ENCODE measurements around the gene FLAD1. TPM values are rescaled to one million over a fixed set of nuclear protein-coding genes. Genes with fewer than 3 reads are reported as not detected.

FLAD1 gene
- polyA plus RNA-seq, 3 donors = 26.1 to 34.1 (median 31.6) TPM

GRCh38 chr1:154996966-154997701, 14.0 kb downstream of the FLAD1 start:
- no peak for DNase-seq (ENCODE audit: extremely low read depth in 1 of 11, low read depth in 9 of 11, low spot score in 4 of 11)

GRCh38 chr1:154998201-154998780, 15.1 kb downstream of the FLAD1 start:
- no peak for DNase-seq (ENCODE audit: extremely low read depth in 1 of 11, low read depth in 9 of 11, low spot score in 4 of 11)

- peak in 2 of 11 donors; percentile 57 to 68 for DNase-seq (ENCODE audit: extremely low read depth in 1 of 11, low read depth in 9 of 11, low spot score in 4 of 11)
Measured at GRCh38 chr1:154998818-154999570, 15.8 kb downstream of the FLAD1 start.

- peak in 1 of 11 donors; percentile 29 for DNase-seq (ENCODE audit: extremely low read depth in 1 of 11, low read depth in 9 of 11, low spot score in 4 of 11)
Measured at GRCh38 chr1:154999571-155000410, 16.6 kb downstream of the FLAD1 start.

GRCh38 chr1:155000411-155000725, 17.2 kb downstream of the FLAD1 start:
- no peak for DNase-seq (ENCODE audit: extremely low read depth in 1 of 11, low read depth in 9 of 11, low spot score in 4 of 11)

GRCh38 chr1:155000726-155001424, 17.7 kb downstream of the FLAD1 start:
- DNase-seq (ENCODE audit: extremely low read depth in 1 of 11, low read depth in 9 of 11, low spot score in 4 of 11) = peak in 10 of 11 donors; percentile 86 to 95 (median 89)

GRCh38 chr1:155001425-155001674, 18.2 kb downstream of the FLAD1 start:
- DNase-seq (ENCODE audit: extremely low read depth in 1 of 11, low read depth in 9 of 11, low spot score in 4 of 11) = no peak

- DNase-seq (ENCODE audit: extremely low read depth in 1 of 11, low read depth in 9 of 11, low spot score in 4 of 11) = peak; percentile 94 to 99 (median 98)
Measured at GRCh38 chr1:155001675-155002463, 18.7 kb downstream of the FLAD1 start.

- no peak for DNase-seq (ENCODE audit: extremely low read depth in 1 of 11, low read depth in 9 of 11, low spot score in 4 of 11)
Measured at GRCh38 chr1:155002464-155003226, 19.5 kb downstream of the FLAD1 start, which contains the start of gene ZBTB7B. Gene ZBTB7B, plus strand, starts transcription at chr1:155002802. Its CDS starts 11,859 bp downstream, at chr1:155014661.

GRCh38 chr1:155003227-155003765, 20.2 kb downstream of the FLAD1 start:
- DNase-seq (ENCODE audit: extremely low read depth in 1 of 11, low read depth in 9 of 11, low spot score in 4 of 11) = peak in 1 of 11 donors; percentile 18

GRCh38 chr1:155003766-155004351, 20.7 kb downstream of the FLAD1 start:
- DNase-seq (ENCODE audit: extremely low read depth in 1 of 11, low read depth in 9 of 11, low spot score in 4 of 11) = peak in 1 of 11 donors; percentile 33

- no peak for DNase-seq (ENCODE audit: extremely low read depth in 1 of 11, low read depth in 9 of 11, low spot score in 4 of 11)
Measured at GRCh38 chr1:155004352-155005075, 21.4 kb downstream of the FLAD1 start.

GRCh38 chr1:155005076-155006011, 22.2 kb downstream of the FLAD1 start:
- no peak for DNase-seq (ENCODE audit: extremely low read depth in 1 of 11, low read depth in 9 of 11, low spot score in 4 of 11)

- no peak for DNase-seq (ENCODE audit: extremely low read depth in 1 of 11, low read depth in 9 of 11, low spot score in 4 of 11)
Measured at GRCh38 chr1:155006601-155007101, 23.5 kb downstream of the FLAD1 start.

GRCh38 chr1:155007251-155007828, 24.2 kb downstream of the FLAD1 start:
- DNase-seq (ENCODE audit: extremely low read depth in 1 of 11, low read depth in 9 of 11, low spot score in 4 of 11) = no peak
